GM12878 (cell line): Measurements from ENCODE around the gene RRP36. TPM values are rescaled to one million over a fixed set of nuclear protein-coding genes. Genes with fewer than 3 reads are reported as not detected.
A peak's percentile ranks its signal among the peaks of the same experiment; 100 is the strongest.

Source experiments
- ATAC-seq: fragments of 200-7000 bp; cut with Tn5 transposase; 3 replicates; pipeline ENCODE4 v1.9.1; 2020; ENCODE audit warnings: mild to moderate bottlenecking, moderate library complexity
- BruUV-seq: library from RNA; stranded (reverse); fragments of 400-500 nt; replicated peaks from 2 replicates; lab custom pipeline; 2021; lab: Mats Ljungman, UMichigan
- CTCF ChIA-PET: fragments of 300-600 bp; sonication (Branson Sonifier 250); formaldehyde crosslinking; extraction: SDS; loops from one replicate; lab custom pipeline; 2021; ENCODE audit warnings: inconsistent platforms; lab: Yijun Ruan, JAX
- POLR2A ChIA-PET: fragments of 350-600 bp; formaldehyde crosslinking; extraction: SDS; loops from one replicate; lab custom pipeline; 2021; ENCODE audit warnings: inconsistent platforms; lab: Charles Lee
- RAD21 ChIA-PET: fragments of 300-600 bp; sonication (Branson Sonifier 250); formaldehyde crosslinking; loops from one replicate; lab custom pipeline; 2023; ENCODE audit warnings: antibody characterized with exemption; ENCODE audit not compliant: unreplicated experiment; lab: Charles Lee
- SMC1A ChIA-PET: fragments of 300-600 bp; sonication (Branson Sonifier 250); formaldehyde crosslinking; loops from one replicate; lab custom pipeline; 2023; ENCODE audit not compliant: unreplicated experiment, uncharacterized antibody; lab: Charles Lee
- DNase-seq: peaks from one replicate; pipeline ENCODE4 v3.0.0-alpha.2; 2011; ENCODE audit warnings: low read depth, low spot score
- FAIRE-seq: peaks from 3 replicates; lab custom pipeline; 2011; peaks lifted over from hg19 to GRCh38; lab: Jason Lieb, UNC
- H2AFZ ChIP-seq: 2 replicates; pipeline ENCODE4 v1.6.0; 2011; ENCODE audit warnings: low read depth, low read length, control low read depth; ENCODE audit not compliant: control insufficient read depth
- H3K27ac ChIP-seq: 2 replicates; pipeline ENCODE4 v1.5.1; 2011; ENCODE audit warnings: control low read depth; ENCODE audit not compliant: control insufficient read depth, insufficient read depth
- H3K27me3 ChIP-seq, 2 experiments: replicated peaks in 1 of 2; 2 replicates each; pipeline versions ENCODE4 v1.6.0 to v1.6.1; 2011; ENCODE audit warnings: low read length in 1 of 2; ENCODE audit not compliant: control insufficient read depth in 2 of 2, insufficient read depth in 2 of 2
- H3K36me3 ChIP-seq, 2 experiments: 2 replicates each; pipeline ENCODE4 v1.5.1; 2011; ENCODE audit warnings: low read length in 1 of 2; ENCODE audit not compliant: control insufficient read depth in 2 of 2, insufficient read depth in 2 of 2
- H3K4me1 ChIP-seq: 2 replicates; pipeline ENCODE4 v1.6.1; 2011; ENCODE audit warnings: mild to moderate bottlenecking, low read length, moderate library complexity, mixed read lengths; ENCODE audit not compliant: control insufficient read depth, insufficient read depth
- H3K4me2 ChIP-seq: 2 replicates; pipeline ENCODE4 v1.6.0; 2011; ENCODE audit warnings: control low read depth; ENCODE audit not compliant: control insufficient read depth, insufficient read depth
- H3K4me3 ChIP-seq: fragments of 200-600 bp; sonication (generic); 2 replicates; pipeline ENCODE4 v1.5.1; 2016
- H3K79me2 ChIP-seq: 2 replicates; pipeline ENCODE4 v1.6.0; 2011; ENCODE audit warnings: low read length; ENCODE audit not compliant: control insufficient read depth, insufficient read depth
- H3K9ac ChIP-seq: 2 replicates; pipeline ENCODE4 v1.8.0; 2011; ENCODE audit warnings: low read length, control low read depth, mixed read lengths; ENCODE audit not compliant: control insufficient read depth, insufficient read depth
- H3K9me3 ChIP-seq: replicated peaks from 3 replicates; pipeline ENCODE4 v1.5.1; 2011; ENCODE audit warnings: mild to moderate bottlenecking, low read length; ENCODE audit not compliant: control insufficient read depth, insufficient read depth
- H4K20me1 ChIP-seq: 2 replicates; pipeline ENCODE4 v1.6.0; 2011; ENCODE audit not compliant: control insufficient read depth, insufficient read depth
- BMI1 ChIP-seq: fragments of 450-650 bp; IDR thresholded peaks from 2 replicates; pipeline ENCODE4 v1.6.1; 2016; ENCODE audit warnings: mild to moderate bottlenecking, moderate library complexity, borderline replicate concordance
- CTCF ChIP-seq, 3 experiments: IDR thresholded peaks in 2 of 3; conservative IDR thresholded peaks in 1 of 3; 2 replicates each; pipeline ENCODE4 v1.5.1; 2011; ENCODE audit warnings: low read depth in 3 of 3, low read length in 3 of 3, mild to moderate bottlenecking in 3 of 3, control low read depth in 2 of 3, moderate library complexity in 2 of 3, inconsistent platforms in 1 of 3, mixed read lengths in 1 of 3; ENCODE audit not compliant: control insufficient read depth in 2 of 3, insufficient read depth in 1 of 3; ENCODE audit errors: extremely low read depth in 1 of 3
- PML ChIP-seq: IDR thresholded peaks from 2 replicates; pipeline ENCODE4 v1.6.1; 2012; ENCODE audit warnings: low read length, inconsistent platforms
- PRDM15 ChIP-seq: fragments of 450-650 bp; formaldehyde crosslinking; IDR thresholded peaks from 2 replicates; pipeline ENCODE4 v1.4.0; 2020; ENCODE audit warnings: mild to moderate bottlenecking, moderate library complexity
- RAD21 ChIP-seq: IDR thresholded peaks from 2 replicates; pipeline ENCODE4 v1.6.1; 2011; ENCODE audit warnings: mild to moderate bottlenecking, low read depth, low read length, moderate library complexity; ENCODE audit not compliant: insufficient read depth
- RB1 ChIP-seq: fragments of 450-650 bp; formaldehyde crosslinking; IDR thresholded peaks from 2 replicates; pipeline ENCODE4 v1.6.1; 2017; ENCODE audit warnings: mild to moderate bottlenecking, borderline replicate concordance
- SIX5 ChIP-seq: IDR thresholded peaks from 2 replicates; pipeline ENCODE4 v1.6.1; 2011; ENCODE audit warnings: mild to moderate bottlenecking, low read depth, low read length, moderate library complexity; ENCODE audit not compliant: severe bottlenecking
- SMC3 ChIP-seq: IDR thresholded peaks from 2 replicates; pipeline ENCODE4 v1.6.1; 2011; ENCODE audit warnings: low read length, improper control_type of control experiment, borderline replicate concordance
- WRNIP1 ChIP-seq: IDR thresholded peaks from 2 replicates; pipeline ENCODE4 v1.6.1; 2011; ENCODE audit warnings: low read depth, low read length, improper control_type of control experiment, borderline replicate concordance
- WGBS: methylation state at CpG from one replicate; pipeline ENCODE4 v1.1.6; 2016; ENCODE audit warnings: low lambda C conversion rate; ENCODE audit not compliant: insufficient replicate concordance, insufficient coverage; ENCODE audit errors: missing lambda C conversion rate; 5-methylcytosine and 5-hydroxymethylcytosine counted together
- in situ Hi-C: fragments of 300-500 bp; cut with MboI; formaldehyde crosslinking; loops from 9 replicates; pipeline ENCODE4 v1.14.3; 2018; ENCODE audit warnings: mixed read lengths
- intact Hi-C: fragments of 100-400 bp; cut with micrococcal nuclease; formaldehyde crosslinking; loops from one replicate; pipeline ENCODE4 v1.14.2; 2022; ENCODE audit not compliant: unreplicated experiment
- polyA plus RNA-seq, 11 experiments: library from polyadenylated mRNA; depleted of rRNA in 4 of 11; unstranded in 6 of 11; stranded (reverse) in 5 of 11; fragments of >200 nt; fragmentation: Nextera tagmentation in 4 of 11; fragmentation: Illumina TruSeq in 1 of 11; extraction: Ambion mirVana in 4 of 11; extraction: Trizol in 1 of 11; gene quantifications; 1 replicate in 1 of 11; 2 replicates in 10 of 11; pipeline versions ENCODE4 v1.2.1 to v1.2.3, GENCODE V29; 2011 to 2016; ENCODE audit warnings: inconsistent platforms in 2 of 11, missing spikeins in 2 of 11, low read depth in 1 of 11
- total RNA-seq, 4 experiments: library from RNA; depleted of rRNA in 3 of 4; stranded (reverse); fragments of >200 nt in 3 of 4; fragmentation: Illumina TruSeq in 1 of 4; extraction: Trizol in 1 of 4; gene quantifications; 2 replicates each; pipeline versions ENCODE4 v1.2.1 to v1.2.3, GENCODE V29; 2013 to 2021

Gene RRP36
- total and polyA plus RNA-seq, 10 of the 15 experiments (the other 5 are each of a cell fraction or from before 2014, with no cell fraction given) = 17.6 to 101 (median 69.7) TPM

GRCh38 chr6:43009124-43009523 lies 12.3 kb upstream of the RRP36 start:
- no peak for DNase-seq
- POLR2A ChIA-PET = no interaction called here

More at GRCh38 chr6:43009124-43009523, 12.3 kb upstream of the RRP36 start:
- no peaks in the 10 kb centered on the region for H3K27me3 ChIP-seq
- ChIA-PET SMC1A (interaction anchor here (0.9 to 1.2 kb wide), 2 partner anchors 109 to 135 kb away, joined by 3 to 4 read pairs; no protein-coding TSS in a partner anchor), CTCF (interaction anchor here (0.8 to 4.1 kb wide), 6 partner anchors 13 to 134 kb away, joined by 3 to 26 read pairs (median 4); partner anchors contain the start of gene PPP2R5D), RAD21 (interaction anchor here (1.5 kb wide), 1 partner anchor 44 kb away, joined by 5 read pairs; no protein-coding TSS in a partner anchor)
- FAIRE-seq (no peak), ATAC-seq (0 out of 3 replicates have a peak, but pooled peaks have one; percentile 10)
- no peak overlapping the region for H3K4me3 ChIP-seq
- intact Hi-C loops (loop anchor here (1.0 to 5.0 kb wide), 2 partner anchors 107 to 134 kb away; no protein-coding TSS in a partner anchor), in situ Hi-C loops (no loop called here)
- H3K27ac ChIP-seq = no peak overlapping the region
- peaks cover 9% of the 10 kb centered on the region for H3K79me2 ChIP-seq
- no peaks in the 10 kb centered on the region for H3K9me3 ChIP-seq
- peaks cover 26 to 29% of the 10 kb centered on the region in 2 experiments for H3K36me3 ChIP-seq
- no peak overlapping the region for H2AFZ ChIP-seq
- no peak for TF ChIP-seq BMI1
- peak; percentile 47 to 62 (median 56); a peak in 5 of 6 replicates for TF ChIP-seq CTCF (IDR thresholded peaks at IDR 0.05 in 2 of 3, conservative IDR thresholded peaks at IDR 0.05 in 1 of 3; ENCODE audit: control insufficient read depth in 2 of 3, extremely low read depth in 1 of 3, insufficient read depth in 1 of 3, low read depth in 3 of 3, low read length in 3 of 3)
- TF ChIP-seq RB1 = no peak
- TF ChIP-seq SMC3 = peak; percentile 68; the same call in 1 of the 2 replicates
- no peak for TF ChIP-seq SIX5
- peak; percentile 51 for TF ChIP-seq RAD21
- TF ChIP-seq WRNIP1 = 0 out of 2 replicates have a peak, but pooled peaks have one; percentile 28
- TF ChIP-seq PRDM15 = no peak
- TF ChIP-seq PML = no peak
- no peak overlapping the region for H3K9ac ChIP-seq
- H4K20me1 ChIP-seq = no peaks in the 10 kb centered on the region
- WGBS = 42% methylated on average over 6 of the region's 6 CpGs
- no peak overlapping the region for H3K4me2 ChIP-seq
- H3K4me1 ChIP-seq = peaks cover 5% of the 10 kb centered on the region
- BruUV-seq = no TSS peak
